NCI-H1092 (cell line): ENCODE results near the gene APBA2.
A peak's percentile ranks its signal among the peaks of the same experiment; 100 is the strongest.

ENCODE experiments used
- DNase-seq: peaks from one replicate; lab custom pipeline; 2025; lab: John Stamatoyannopoulos, UW

The APBA2 gene

DNA sequence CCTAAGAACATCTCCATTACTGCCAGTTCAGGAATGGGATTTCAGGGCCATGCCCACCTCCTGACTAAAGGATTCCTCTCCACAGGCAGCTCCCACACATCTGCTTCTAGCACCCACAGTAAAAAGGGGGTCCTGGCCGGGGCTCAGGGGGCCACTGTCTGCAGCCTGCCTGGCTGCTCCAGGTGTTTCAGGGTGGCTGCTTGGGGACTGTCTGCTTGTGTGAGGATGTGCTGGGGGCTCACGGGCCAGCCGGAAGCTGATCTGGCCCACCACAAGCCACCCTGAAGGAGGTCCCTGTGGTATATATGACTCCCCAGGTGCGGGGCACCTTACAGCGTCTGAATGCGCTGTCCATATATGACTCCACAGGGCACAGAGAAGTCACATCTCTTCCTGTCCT, 248.5 kb downstream of the APBA2 start:
- no peak for DNase-seq

DNA sequence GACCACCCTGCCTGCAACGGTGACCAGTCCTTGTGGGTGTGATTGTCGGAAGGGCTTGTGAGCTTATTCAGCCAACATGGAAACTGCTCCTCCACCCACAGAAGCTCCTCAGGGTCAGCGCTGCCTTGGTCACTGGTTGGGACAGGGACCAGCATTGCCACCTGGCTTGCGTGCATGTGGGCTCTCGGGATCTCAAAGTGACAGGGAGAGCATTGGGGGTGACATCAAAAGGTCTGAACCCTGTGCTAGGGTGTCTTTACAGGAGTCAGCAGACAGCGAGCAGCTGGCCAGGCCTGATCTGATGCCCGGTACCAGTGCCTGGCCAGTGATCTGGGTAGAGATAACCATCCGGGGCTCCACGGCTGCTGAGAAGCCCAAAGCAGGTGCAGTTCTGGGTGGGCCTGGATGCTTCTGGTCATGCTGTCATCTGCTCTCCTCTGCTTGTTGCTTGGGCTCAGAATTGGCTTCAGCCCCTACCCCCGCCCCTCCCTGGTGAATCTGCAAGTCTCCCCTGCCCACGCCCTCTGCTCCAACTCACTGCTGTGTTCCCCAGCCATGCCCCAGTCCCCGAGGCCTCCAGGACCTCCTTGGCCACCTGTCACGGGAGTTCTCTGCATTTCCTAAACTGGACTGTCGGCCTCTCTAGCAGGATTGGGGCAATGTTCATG, 249.0 kb downstream of the APBA2 start:
- no peak for DNase-seq

DNA sequence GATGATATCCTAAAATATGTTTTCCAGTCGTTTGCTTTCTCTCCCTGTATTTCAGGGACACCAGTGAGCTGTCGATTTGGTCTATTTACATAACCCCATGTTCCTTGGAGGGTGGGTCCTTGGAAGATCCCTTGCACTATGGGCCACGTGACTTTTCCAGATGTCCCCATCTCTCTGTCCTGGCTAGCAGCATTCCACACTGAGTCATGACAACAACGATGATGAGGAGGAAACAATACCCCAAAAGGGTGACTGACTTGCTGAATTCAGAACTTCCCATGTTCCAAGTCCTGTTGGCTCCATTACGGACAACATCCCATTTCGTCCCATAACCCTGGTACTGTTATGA, 249.5 kb downstream of the APBA2 start:
- DNase-seq, result no peak

DNA sequence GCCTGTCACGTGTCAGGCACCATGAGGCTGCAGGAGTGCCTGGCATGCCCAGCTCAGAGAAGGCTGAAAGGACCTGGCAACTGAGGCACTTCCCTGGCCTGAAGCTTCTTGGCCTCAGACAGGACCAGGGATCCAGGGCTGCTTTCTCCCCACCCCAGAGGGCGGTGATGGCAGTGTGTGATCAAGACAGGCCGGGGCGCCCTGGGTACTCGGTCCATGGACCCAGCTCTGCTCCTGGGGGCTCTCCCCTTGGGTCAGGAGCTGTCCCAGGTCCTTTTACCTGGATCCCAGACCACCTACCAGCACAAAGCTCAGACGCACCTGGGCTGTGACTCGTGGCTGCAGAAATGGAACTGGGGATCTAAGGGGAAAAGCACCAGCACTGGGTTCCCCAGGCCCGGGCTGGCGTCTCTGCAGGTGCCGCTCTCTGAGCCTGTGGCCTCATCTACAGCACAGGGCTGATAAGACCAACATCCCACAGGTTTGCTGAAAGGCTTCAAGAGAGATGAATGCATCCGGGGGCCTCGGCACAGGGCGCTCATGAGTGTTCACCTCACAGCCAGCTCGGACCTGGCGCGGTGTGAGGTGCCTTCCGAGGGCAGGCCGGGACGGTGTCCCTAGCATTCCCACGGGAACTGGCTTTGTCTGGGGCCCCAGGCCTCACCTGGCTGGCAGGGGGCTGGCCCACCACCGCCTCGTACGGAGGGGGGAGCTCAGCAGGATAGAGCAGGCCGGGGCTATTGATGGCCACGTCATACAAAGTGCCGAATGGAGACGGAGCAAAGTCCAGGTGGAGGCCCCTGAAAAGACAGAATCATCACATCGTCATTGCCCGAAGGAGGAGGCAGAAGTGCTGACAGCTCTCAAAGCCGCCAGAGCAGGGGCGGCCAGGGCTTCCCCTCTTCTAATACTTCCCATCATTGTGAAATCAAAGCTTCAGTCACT, 250.2 kb downstream of the APBA2 start:
- DNase-seq, result no peak

DNA sequence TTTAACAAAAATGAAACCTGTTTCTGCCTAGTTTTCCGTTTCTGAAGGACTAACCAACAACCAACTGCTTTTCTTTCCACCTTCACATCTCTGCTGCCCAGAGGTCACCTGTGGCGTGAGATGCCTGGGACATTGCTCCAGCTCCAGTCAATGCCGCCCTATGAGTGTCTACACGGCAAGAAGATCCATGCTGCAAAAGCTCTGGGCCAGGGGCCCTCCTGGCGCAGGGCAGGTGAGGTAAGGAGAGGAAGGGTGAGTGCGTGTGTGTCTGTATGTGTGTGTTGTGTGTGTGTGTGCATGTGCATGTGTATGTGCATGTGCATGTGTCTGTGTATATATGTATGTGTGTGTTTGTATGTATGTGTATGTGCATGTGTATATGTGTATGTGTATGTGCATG, 252.5 kb downstream of the APBA2 start:
- no peak for DNase-seq

DNA sequence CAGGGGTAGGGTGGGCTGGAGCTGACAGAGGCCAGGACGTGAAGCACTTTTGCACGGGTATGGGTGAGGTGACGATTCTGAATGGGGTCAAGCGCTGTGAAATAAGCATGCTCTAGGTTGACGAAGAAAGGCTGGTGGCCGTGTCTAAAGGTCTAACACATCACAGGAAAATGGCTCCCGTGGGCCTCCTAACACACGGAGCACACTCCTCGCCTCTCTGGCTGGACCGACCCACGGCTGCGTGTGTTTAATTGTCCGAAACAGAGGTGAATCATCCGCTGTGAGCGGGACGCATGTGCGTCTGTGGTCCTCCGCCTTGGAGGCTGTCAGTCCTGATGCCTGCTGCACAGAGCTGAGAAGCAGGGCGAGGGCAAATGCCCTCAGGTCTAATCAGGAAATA, 253.3 kb downstream of the APBA2 start:
- no peak for DNase-seq

DNA sequence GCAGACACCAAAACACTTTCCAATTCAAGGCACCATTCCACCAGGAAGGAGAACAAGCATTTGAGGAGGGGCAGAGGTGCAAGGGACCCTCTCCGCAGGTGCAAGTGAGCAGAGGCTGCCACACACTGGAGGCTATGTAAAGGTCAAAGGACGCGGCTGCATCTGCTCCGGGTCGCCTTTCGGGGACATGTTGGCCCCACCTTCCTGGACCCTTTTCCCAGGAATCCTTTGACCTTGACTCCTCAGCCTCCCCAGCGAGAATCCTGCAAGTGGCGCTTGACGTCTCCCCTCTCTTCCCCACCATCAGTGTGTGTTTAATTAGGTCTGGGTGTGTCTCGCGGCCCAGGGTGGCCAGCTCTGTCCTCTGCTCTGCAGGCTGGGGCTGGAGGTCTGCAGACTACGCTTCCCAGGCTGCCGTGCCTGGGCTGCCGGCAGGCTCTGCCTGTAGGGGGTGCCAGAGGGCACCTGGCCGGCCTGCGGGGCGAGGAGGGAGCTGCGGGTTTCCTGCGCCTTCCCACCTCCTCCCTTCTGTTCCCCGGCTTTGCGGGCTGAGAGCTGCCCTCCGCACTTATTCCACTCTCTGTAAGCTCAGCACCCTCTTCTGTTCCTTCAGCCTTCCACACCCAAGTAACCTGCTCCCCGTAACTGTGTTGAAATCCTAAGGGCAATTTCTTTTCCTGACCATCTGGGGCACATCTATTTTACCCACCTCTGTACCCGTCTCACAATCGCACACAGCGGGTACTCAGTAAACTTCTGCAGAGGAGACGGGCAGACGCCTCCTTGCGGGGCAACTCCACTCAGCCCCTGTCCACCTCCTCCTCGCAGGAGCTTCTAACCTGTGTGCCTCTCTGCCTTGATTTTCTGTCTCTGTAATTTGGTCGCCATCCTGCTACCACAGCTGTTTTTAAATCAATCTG, 254.0 kb downstream of the APBA2 start:
- DNase-seq, result peak; percentile 30

DNA sequence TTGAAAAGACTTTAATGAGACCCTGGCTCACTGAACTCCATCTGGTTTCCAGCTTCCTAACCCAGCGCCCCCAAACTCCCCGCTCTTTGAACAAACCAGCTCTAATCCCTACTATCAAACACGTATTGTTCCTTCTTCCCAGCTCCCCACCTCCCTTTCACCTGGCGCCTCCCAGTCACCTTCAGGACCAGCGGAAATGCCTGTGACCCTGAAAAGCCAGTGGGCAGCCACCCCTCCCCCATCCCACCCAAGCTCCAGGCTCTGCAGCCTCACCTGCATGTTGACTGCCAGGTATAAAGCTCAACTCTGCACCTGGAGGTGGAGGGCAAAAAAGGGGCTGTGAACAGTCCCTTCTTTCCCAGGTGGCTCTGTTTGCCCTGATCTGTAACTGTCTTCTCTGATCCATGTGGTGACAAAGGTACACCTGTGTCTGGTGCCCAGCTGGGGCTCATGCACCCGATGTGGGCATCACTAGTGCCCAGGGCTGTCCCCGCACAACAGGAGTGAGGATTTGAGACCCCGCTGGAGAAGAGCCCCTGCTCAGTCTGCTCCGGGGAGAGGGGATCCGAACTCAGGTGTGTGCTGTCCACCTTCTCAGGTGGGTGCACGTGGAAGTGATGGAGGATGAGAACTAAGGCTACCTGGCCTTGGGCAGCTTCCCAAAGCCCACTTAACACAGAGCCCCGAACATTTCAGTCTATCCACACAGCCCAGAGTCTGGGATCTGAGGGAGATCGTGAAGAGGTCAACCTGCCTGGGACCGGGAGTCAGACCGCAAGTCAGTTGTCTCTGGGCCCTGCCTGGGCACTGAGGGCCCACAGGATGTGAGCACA, 254.9 kb downstream of the APBA2 start:
- no peak for DNase-seq

DNA sequence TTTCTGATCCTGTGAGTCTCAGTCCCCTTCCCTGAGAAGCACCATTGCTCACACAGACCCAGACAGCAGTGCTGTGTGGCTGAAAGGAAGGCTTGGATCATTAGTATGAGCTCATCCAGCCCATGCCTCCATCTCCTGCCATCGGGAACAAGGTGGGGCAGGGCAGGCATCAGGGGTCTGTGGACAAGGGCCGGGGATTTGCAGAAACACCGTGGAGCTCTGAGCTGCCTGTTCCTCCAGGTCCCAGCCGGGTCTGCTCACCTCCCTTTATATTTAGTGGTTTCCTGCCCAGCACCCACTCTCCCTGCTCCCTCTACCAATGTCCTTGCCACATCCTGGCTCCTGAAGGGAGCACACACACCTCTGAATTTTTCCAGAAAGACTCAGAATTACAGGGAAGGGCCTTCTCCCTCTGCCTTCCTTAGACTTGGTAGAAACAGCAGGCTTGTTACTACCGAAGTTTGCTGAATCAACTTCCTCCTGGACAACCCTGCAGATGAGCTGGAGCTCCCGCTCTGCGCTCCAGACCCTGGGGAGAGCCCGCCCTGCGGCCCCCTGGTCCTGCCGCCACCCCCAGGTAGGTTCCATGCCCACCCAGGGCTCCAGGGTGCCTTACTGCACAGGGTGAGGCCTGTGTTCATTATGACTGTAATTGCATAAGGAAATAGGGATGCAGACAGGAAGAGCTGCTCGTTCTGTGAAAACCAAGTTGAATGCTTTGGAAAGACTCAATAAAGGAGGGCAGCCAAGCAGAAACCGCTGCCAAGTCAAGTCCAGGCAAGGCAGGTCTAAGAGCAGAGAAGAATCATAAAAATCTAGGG, 255.7 kb downstream of the APBA2 start:
- DNase-seq, result no peak

DNA sequence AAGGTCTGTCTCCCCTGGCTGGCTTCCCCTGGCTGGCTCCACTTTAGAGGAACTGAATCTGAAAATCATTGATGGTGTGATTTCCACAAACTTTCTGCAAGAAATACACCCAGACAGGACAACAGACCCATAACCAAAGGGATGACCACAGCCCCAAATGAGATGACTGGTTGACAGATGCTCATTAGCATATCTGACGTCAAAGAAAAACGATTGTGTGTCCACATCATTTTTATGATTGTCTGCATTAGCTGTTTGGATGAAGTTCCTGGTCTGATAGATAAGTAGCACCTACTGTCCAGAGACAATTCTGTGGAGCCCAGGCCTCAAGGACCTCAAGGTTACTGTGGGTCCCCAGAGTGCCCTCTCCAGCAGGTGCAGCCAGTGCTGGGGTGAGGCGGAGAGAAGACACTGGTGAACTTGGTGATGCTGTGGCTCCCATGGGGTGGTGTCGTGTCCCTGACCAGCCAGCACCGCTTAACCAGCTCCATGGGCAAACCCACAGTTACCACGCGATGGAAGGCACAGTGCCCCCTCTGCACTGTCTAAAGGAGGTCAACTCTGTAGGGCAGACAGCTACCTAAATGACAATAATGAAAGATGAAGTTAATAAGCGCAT, 256.5 kb downstream of the APBA2 start:
- no peak for DNase-seq

DNA sequence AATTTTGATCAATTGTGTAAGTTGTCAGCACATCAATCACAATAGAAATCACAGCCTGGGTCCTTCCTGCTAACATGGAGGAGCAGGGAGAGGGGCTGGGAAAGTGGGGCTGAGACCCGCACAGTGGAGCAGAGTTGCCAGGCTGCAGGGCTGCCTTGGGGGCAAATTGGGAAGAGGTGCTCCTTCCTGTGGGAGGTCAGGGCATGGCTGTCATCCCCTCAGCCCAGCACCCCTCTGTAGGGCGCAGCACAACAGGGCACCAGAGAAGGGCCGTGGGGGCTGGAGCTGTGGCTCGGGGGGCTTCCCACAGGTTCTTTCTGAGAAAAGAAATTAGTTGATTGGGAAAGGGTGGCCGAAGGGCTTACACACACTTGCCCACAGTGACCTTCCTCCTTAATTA, 257.5 kb downstream of the APBA2 start:
- no peak for DNase-seq

DNA sequence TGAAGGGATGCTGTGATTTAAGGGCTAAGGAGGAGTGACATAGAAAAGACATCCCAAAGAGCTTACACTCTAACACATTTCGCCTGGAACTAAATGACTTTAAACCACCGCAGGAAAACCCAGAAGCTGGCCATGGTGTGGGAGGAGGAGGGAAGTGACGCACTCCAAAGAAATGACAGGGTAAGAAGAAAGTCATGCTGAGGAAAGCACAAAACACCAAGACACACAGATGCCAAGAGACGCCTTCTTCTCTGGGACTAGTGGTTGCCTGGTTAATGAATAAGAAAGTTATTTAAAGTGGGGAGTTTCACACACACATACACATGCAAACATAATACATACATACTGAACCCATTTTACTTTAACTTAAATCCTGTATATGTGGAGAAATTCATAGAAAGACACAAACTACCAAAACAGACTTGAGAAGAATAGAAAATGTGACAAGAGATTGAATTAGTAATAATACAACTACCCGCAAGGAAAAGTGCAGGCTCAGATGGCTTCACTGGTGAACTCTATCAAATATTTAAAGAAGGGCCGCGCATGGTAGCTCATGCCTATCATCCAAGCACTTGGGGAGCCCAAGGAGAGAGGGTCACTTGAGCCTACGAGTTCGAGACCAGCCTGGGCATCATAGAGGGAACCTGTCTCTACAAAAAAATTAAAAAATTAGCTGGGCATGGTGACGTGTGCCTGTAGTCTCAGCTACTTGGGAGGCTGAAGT, 258.3 kb downstream of the APBA2 start:
- DNase-seq, result no peak

DNA sequence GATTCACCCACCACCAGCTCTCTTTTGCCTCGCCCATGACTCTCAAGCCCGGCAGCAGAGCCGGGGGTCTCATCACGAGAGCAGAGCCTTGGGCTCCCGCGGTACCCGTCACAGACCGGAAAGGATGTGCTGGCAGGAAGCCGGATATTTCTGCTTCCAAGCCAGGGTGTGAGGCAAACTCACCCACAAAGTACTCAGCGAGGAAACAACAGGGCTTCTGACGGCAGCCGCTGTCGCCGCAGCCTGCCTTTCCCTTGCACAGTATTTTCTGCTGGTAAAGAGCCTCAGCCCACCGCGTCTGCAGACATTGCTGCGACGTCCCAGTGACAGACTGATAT, 263.9 kb downstream of the APBA2 start:
- DNase-seq, result no peak

DNA sequence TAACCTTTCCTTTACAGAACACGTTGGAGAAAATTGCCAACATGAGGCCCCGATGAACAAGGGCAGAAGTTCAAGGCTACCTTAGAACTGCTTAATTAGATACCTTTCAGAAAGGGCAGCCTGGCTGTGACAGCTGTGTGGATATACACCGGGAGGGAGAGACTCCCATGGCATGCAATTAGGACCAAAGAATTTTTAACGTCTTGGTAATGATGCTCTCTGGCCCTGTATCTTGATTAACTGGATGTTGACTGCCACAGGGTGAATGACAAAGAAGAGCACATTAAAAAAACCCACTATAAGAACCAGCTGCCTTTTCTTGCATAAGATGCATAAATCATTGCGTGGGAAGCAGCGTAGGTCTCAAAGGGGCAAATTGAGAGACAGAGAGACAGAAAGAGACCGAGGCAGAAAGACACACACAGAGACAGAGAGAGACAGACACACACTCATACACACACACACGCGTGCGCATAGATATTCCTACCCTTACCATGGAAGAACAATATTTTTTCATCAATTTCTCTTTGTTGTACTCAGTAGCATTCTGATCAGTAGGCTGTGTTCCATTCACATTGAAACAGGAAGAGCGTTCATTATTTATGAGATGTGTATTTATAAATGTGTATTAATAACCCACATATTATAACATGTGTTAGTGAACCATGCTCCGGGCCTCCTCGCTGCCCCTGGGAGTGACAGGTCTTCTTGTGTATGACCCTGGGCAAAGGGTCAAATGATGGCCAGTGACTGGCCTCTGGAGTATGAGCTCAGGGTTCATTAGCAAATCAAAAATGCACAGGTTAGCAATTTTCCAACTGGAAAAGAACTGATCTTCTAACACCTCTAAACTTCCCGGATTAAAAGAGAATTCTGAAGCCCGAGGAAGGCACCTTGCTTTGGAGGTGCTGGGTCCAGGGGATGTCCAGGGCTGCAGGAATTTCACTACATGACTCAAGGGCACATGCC, 265.0 kb downstream of the APBA2 start:
- no peak for DNase-seq

DNA sequence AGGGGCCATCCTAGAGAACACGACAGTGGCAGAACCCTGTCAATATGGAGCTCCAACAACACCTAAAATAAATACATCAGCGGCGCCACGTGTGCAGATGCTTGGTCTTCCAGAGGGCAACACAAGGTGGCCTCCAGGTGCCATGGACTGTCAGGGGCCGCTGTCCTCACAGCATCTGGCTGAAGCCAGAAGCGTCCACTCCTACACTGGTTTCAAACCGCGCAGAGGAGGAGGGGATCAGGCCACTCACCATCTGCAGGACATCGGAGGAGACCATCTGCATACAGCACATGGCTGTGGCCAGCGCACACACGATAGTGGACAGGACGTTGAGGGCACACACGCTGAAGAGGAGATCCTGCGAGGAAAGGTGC, 265.7 kb downstream of the APBA2 start:
- DNase-seq, result no peak

DNA sequence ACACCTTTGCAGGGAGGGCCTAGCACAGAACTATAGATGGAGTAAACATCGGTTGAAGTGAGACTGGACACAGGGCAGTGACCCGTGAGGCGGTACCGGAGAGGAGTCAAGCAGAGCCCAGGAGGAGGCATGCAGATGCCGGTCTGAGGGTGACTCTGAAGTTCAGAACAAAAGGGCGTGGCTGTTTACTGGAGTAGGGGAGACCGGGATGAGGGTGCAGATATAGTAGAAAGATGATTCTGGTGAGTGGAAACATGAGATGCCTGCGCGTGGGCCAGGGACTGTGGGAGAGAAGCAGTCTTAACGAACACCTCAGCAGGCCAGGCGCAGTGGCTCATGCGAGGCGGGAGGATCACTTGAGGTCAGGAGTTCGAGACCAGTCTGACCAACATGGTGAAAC, 270.7 kb downstream of the APBA2 start:
- no peak for DNase-seq

DNA sequence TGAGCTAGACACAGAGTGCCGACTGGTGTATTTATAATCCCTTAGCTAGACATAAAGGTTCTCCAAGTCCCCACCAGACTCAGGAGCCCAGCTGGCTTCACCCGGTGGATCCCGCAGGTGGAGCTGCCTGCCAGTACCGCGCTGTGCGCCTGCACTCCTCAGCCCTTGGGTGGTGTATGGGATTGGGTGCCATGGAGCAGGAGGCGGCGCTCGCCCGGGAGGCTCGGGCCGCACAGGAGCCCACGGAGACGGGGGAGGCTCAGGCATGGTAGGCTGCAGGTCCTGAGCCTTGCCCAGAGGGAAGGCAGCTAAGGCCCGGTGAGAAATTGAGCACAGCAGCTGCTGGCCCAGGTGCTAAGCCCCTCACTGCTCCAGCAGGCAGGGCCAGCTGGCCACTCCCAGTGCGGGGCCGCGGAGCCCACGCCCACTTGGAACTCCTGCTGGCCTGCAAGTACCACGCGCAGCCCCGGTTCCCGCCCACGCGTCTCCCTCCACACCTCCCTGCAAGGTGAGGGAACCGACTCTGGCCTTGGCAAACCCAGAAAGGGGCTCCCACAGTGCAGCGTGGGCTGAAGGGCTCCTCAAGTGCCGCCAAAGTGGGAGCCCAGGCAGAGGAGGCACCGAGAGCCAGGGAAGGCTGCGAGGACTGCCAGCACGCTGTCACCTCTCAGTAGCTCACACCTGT, 274.1 kb downstream of the APBA2 start:
- no peak for DNase-seq

DNA sequence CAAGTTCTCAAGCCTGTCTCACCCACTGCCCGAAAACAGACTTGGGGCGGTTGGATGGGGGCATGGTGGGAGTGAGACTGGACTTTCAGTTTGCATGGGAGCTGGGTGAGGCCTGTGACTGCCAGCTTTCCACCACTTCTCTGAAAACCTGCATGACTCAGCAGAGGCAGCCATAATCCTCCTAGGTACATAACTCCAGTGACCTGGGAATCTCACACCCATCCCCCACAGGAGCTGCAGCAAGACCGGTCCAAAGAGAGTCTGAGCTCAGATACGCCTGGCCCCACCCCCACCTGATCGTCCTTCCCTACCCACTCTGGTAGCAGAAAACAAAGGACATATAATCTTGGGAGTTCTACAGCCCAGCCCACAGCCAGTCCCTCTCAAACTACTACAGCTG, 276.6 kb downstream of the APBA2 start:
- no peak for DNase-seq
